Ovary (tissue), 3 donors: ENCODE measurements around the gene RBFOX2.

Experiments
- CTCF ChIP-seq, 3 donors: fragments of 450-650 bp in 2 of 3; fragments of 200-600 bp in 1 of 3; IDR thresholded peaks; one replicate each; pipeline versions ENCODE4 v1.5.1 to v1.8.0; 2016 to 2022; ENCODE audit warnings: antibody characterized with exemption in 3 of 3, mild to moderate bottlenecking in 1 of 3
- EP300 ChIP-seq: sonication (generic); formaldehyde crosslinking; IDR thresholded peaks from one replicate; pipeline ENCODE4 v1.6.1; 2017; ENCODE audit warnings: antibody characterized with exemption
- POLR2A ChIP-seq: fragments of 450-650 bp; IDR thresholded peaks from one replicate; pipeline ENCODE4 v1.6.1; 2017; ENCODE audit warnings: antibody characterized with exemption, mild to moderate bottlenecking, moderate library complexity
- donor health status: DM: no; HTN: no; CAD: no.

GRCh38 chr22:35870517-35871293 is 157.9 kb downstream of the RBFOX2 start:
- TF ChIP-seq CTCF (IDR thresholded peaks at IDR 0.05) = no peak
- no peak for TF ChIP-seq POLR2A
- no peak for TF ChIP-seq EP300
